Activated naive CD8-positive, alpha-beta T cell treated with anti-CD3 and anti-CD28 coated beads, Interleukin-2, amount 10 ng/mL, durations not matched to agents 7 days and 5 days (primary cell): Measurements from ENCODE around the gene CALML4. TPM values are rescaled to one million over a fixed set of nuclear protein-coding genes. Genes with fewer than 3 reads are reported as not detected.
"Not testable (repeated sequence)": the region's sequence is repeated elsewhere in the genome, so short reads cannot be mapped to it uniquely, and the experiment has no call there.

Source experiments
- ATAC-seq: fragments of 150-1000 bp; cut with Tn5 transposase; one replicate; pipeline ENCODE4 v1.10.0; 2021; ENCODE audit warnings: low read depth, moderate library complexity
- POLR2A ChIA-PET: fragments of 350-600 bp; sonication (Branson Sonifier 250); formaldehyde crosslinking; loops from one replicate; lab custom pipeline; 2021; ENCODE audit warnings: antibody characterized with exemption; lab: Charles Lee
- DNase-seq: peaks from one replicate; pipeline ENCODE4 v3.0.0; 2021
- H3K27ac Mint-ChIP-seq: one replicate; pipeline ENCODE4 v1.8.0; 2022; ENCODE audit warnings: mild to moderate bottlenecking, mixed read lengths
- H3K27me3 Mint-ChIP-seq: one replicate; pipeline ENCODE4 v1.8.0; 2022; ENCODE audit warnings: mild to moderate bottlenecking, moderate library complexity, mixed read lengths
- H3K36me3 Mint-ChIP-seq: one replicate; pipeline ENCODE4 v1.8.0; 2021; ENCODE audit warnings: mild to moderate bottlenecking, mixed read lengths
- H3K4me1 Mint-ChIP-seq: one replicate; pipeline ENCODE4 v1.8.0; 2021; ENCODE audit warnings: mixed read lengths
- H3K4me3 Mint-ChIP-seq: one replicate; pipeline ENCODE4 v1.8.0; 2022; ENCODE audit warnings: mild to moderate bottlenecking, moderate library complexity, mixed read lengths
- H3K9me3 Mint-ChIP-seq: one replicate; pipeline ENCODE4 v1.8.0; 2021; ENCODE audit warnings: mixed read lengths
- total RNA-seq, 2 experiments: library from RNA; stranded (reverse); gene quantifications; one replicate each; pipeline ENCODE4 v1.2.3, GENCODE V29; 2021

CALML4 gene
- total RNA-seq, 2 experiments from 2014 or later = 10.3 to 12.2 TPM

DNA sequence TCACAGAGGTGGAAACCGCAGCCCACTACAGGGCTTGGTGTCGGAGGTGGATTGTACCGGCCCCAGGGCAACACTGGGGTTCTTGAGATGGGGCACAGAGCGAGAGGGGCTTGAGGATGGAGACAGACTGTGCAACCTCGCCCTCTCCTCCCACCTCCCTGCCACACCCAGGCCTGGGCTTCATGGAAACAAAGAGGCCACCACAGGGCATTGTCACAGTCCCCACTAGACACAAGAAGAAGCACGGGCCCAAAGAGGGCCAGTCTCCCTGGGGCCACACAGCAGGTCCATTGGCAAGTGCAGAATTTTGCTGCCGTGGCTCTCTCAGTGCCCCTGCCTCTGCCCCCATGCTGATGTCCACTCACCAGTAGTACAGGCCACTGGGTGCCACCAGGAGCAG, 4.1 kb upstream of the CALML4 start:
- peak overlapping the region; percentile 55 for H3K4me3 Mint-ChIP-seq
- H3K9me3 Mint-ChIP-seq = no peaks in the 10 kb centered on the region
- H3K4me1 Mint-ChIP-seq = peaks cover 21% of the 10 kb centered on the region
- no peak for DNase-seq
- POLR2A ChIA-PET = no interaction called here
- H3K27me3 Mint-ChIP-seq = no peaks in the 10 kb centered on the region
- no peak for ATAC-seq
- H3K27ac Mint-ChIP-seq = peak overlapping the region; percentile 86
- peaks cover 3% of the 10 kb centered on the region for H3K36me3 Mint-ChIP-seq

DNA sequence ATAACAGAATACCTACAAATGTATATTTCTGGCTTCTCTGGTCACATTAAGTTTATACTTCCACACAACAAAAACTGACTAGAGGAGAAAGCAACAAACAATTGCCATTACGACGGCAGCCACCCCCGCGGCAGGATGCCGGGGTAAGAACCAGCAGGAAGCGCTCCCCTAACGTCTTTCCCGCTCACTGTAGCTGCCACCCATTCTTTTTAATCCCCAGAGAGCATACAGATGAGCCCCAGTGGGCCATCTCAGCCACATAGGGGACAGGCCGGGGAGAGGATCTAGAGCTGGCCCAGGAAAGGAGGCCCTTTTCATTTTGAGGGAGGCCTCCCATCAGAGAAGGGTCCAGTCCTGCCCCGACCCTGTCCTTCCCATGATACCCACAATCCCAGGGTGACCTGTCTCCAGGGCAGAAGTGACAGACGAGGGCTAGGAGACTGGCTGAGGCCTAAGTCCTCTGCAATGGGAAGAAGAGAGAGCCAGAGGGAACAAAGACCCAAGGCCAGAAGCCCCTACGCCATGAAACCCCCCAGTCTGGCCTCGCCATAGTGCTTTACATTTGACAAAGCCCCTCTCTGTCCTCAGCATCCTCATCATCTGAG, 3.6 kb upstream of the CALML4 start:
- Mint-ChIP-seq H3K4me1 (peaks cover 21% of the 10 kb centered on the region), H3K36me3 (peaks cover 3% of the 10 kb centered on the region), H3K27me3 (no peaks in the 10 kb centered on the region), H3K9me3 (no peaks in the 10 kb centered on the region), H3K27ac (peak overlapping the region; percentile 86), H3K4me3 (peak overlapping the region; percentile 54)
- ATAC-seq (peak; percentile 30), DNase-seq (no peak)
- POLR2A ChIA-PET = no interaction called here

- Mint-ChIP-seq H3K36me3 (peaks cover 3% of the 10 kb centered on the region), H3K4me1 (peaks cover 25% of the 10 kb centered on the region), H3K4me3 (peak overlapping the region; percentile 44), H3K27ac (peak overlapping the region; percentile 19), H3K27me3 (no peaks in the 10 kb centered on the region), H3K9me3 (no peaks in the 10 kb centered on the region)
- POLR2A ChIA-PET = no interaction called here
- DNase-seq = no peak
- ATAC-seq = no peak
Observed at GRCh38 chr15:68208136-68208535, 3.0 kb upstream of the CALML4 start.

GRCh38 chr15:68207176-68207935, 2.2 kb upstream of the CALML4 start:
- no peaks in the 10 kb centered on the region for H3K27me3 Mint-ChIP-seq
- ATAC-seq = no peak
- H3K36me3 Mint-ChIP-seq = peaks cover 3% of the 10 kb centered on the region
- no peak for DNase-seq
- H3K4me3 Mint-ChIP-seq = no peak overlapping the region
- H3K4me1 Mint-ChIP-seq = peaks cover 25% of the 10 kb centered on the region
- peak overlapping the region; percentile 30 for H3K27ac Mint-ChIP-seq
- H3K9me3 Mint-ChIP-seq = no peaks in the 10 kb centered on the region
- POLR2A ChIA-PET = interaction anchor here (1.0 kb wide), 1 partner anchor 21 kb away, joined by 3 read pairs; no protein-coding TSS in a partner anchor

- ATAC-seq (no peak), DNase-seq (no peak)
- H3K27me3 Mint-ChIP-seq = no peaks in the 10 kb centered on the region
- H3K27ac Mint-ChIP-seq = no peak overlapping the region
- peaks cover 25% of the 10 kb centered on the region for H3K4me1 Mint-ChIP-seq
- POLR2A ChIA-PET = interaction anchor here (0.9 to 1.0 kb wide), 2 partner anchors 22 to 71 kb away, joined by 3 to 4 read pairs; partner anchors contain the start of gene FEM1B
- peaks cover 3% of the 10 kb centered on the region for H3K36me3 Mint-ChIP-seq
- no peaks in the 10 kb centered on the region for H3K9me3 Mint-ChIP-seq
- no peak overlapping the region for H3K4me3 Mint-ChIP-seq
Observed at GRCh38 chr15:68206711-68207151, 1.6 kb upstream of the CALML4 start.

GRCh38 chr15:68205954-68206539, 915 bp upstream of the CALML4 start:
- Mint-ChIP-seq H3K4me1 (peaks cover 25% of the 10 kb centered on the region), H3K27ac (peak overlapping the region; percentile 54), H3K4me3 (peak overlapping the region; percentile 40), H3K9me3 (no peaks in the 10 kb centered on the region), H3K27me3 (no peaks in the 10 kb centered on the region), H3K36me3 (peaks cover 3% of the 10 kb centered on the region)
- POLR2A ChIA-PET = interaction anchor here (0.9 kb wide), 1 partner anchor 71 kb away, joined by 4 read pairs; the partner anchor contains the start of gene FEM1B
- no peak for ATAC-seq
- no peak for DNase-seq

- peak overlapping the region; percentile 54 for H3K27ac Mint-ChIP-seq
- ATAC-seq = no peak
- H3K4me1 Mint-ChIP-seq = peaks cover 25% of the 10 kb centered on the region
- POLR2A ChIA-PET = interaction anchor here (0.9 kb wide), 1 partner anchor 72 kb away, joined by 4 read pairs; the partner anchor contains the start of gene FEM1B
- H3K4me3 Mint-ChIP-seq = peak overlapping the region; percentile 40
- H3K36me3 Mint-ChIP-seq = peaks cover 3% of the 10 kb centered on the region
- no peaks in the 10 kb centered on the region for H3K9me3 Mint-ChIP-seq
- no peaks in the 10 kb centered on the region for H3K27me3 Mint-ChIP-seq
- no peak for DNase-seq
Observed at GRCh38 chr15:68205558-68205944, 419 bp upstream of the CALML4 start.

DNA sequence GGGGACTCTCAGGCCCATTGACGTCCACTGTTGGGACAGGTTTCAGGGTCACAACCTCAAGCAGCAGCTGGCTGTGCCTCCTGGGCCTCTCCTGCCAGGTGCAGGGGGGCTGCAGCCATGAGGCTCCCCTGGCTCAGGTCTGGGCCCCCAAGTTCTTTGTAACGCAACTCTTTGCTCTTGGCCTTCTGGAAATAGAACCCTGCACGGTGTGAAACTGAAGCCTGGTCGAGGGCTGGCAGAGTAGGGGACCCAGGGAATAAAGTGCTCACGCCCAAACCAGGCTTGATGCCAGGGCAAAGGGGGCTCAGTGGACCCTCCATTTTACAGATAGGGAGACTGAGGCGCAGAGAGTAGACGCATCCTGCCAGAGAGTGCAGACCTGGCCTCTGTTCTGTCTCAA, 771 bp downstream of the CALML4 start:
- no peak overlapping the region for H3K27ac Mint-ChIP-seq
- POLR2A ChIA-PET = no interaction called here
- H3K27me3 Mint-ChIP-seq = no peaks in the 10 kb centered on the region
- no peaks in the 10 kb centered on the region for H3K9me3 Mint-ChIP-seq
- H3K4me3 Mint-ChIP-seq = no peak overlapping the region
- peaks cover 6% of the 10 kb centered on the region for H3K36me3 Mint-ChIP-seq
- peaks cover 17% of the 10 kb centered on the region for H3K4me1 Mint-ChIP-seq
- no peak for DNase-seq
- no peak for ATAC-seq

- no peak overlapping the region for H3K27ac Mint-ChIP-seq
Observed at GRCh38 chr15:68203956-68204355, 1.2 kb downstream of the CALML4 start.

DNA sequence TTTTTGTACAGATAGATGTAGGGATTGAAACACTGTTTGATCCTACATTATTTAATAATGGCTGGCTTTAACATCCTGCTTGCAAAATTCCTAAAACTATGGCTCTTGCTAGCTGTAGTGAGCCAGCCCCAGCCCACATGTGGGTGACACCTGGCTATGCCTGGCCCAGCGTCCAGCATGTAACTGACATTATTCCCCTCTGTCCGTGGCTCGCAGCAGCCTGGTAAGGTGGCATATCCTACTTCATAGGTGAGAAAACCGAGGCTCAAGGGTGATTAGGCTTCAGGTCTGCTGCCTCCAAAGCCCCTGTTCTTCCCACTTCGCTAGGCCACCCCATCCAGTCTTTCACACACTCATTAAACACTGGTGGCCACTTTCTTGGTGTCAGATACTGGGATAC, 1.6 kb downstream of the CALML4 start:
- peaks cover 6% of the 10 kb centered on the region for H3K36me3 Mint-ChIP-seq
- POLR2A ChIA-PET = no interaction called here
- H3K27ac Mint-ChIP-seq = no peak overlapping the region
- ATAC-seq = no peak
- peaks cover 9% of the 10 kb centered on the region for H3K4me1 Mint-ChIP-seq
- H3K4me3 Mint-ChIP-seq = no peak overlapping the region
- H3K27me3 Mint-ChIP-seq = no peaks in the 10 kb centered on the region
- no peaks in the 10 kb centered on the region for H3K9me3 Mint-ChIP-seq
- no peak for DNase-seq

More at GRCh38 chr15:68203956-68204355, 1.2 kb downstream of the CALML4 start:
- POLR2A ChIA-PET = no interaction called here
- ATAC-seq (no peak), DNase-seq (no peak)
- H3K4me1 Mint-ChIP-seq = peaks cover 13% of the 10 kb centered on the region
- H3K27me3 Mint-ChIP-seq = no peaks in the 10 kb centered on the region
- H3K36me3 Mint-ChIP-seq = peaks cover 6% of the 10 kb centered on the region
- H3K9me3 Mint-ChIP-seq = no peaks in the 10 kb centered on the region
- H3K4me3 Mint-ChIP-seq = no peak overlapping the region

GRCh38 chr15:68202994-68203393, 2.1 kb downstream of the CALML4 start:
- H3K4me1 Mint-ChIP-seq, H3K9me3 Mint-ChIP-seq, H3K27ac Mint-ChIP-seq, H3K36me3 Mint-ChIP-seq, H3K4me3 Mint-ChIP-seq, ATAC-seq, H3K27me3 Mint-ChIP-seq, POLR2A ChIA-PET, DNase-seq: not testable (repeated sequence)

DNA sequence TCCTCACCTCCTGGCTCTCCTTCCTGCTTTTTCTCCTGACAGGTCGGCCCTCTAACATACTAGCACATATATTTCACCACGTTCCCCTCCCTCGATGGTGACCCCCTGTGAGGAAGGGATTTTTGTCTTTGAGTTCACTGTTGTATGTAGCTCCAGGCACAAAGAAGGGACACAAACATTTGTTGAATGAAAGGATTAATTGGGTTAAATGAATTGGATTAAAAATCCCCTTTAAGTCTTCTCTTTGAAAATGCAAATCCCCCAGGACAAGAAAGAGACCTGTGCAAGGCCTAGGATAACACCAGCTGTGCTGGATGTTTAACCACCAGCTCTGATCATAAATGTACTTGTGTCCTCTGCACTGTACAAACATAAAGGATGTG, 3.3 kb downstream of the CALML4 start:
- ATAC-seq = no peak

DNA sequence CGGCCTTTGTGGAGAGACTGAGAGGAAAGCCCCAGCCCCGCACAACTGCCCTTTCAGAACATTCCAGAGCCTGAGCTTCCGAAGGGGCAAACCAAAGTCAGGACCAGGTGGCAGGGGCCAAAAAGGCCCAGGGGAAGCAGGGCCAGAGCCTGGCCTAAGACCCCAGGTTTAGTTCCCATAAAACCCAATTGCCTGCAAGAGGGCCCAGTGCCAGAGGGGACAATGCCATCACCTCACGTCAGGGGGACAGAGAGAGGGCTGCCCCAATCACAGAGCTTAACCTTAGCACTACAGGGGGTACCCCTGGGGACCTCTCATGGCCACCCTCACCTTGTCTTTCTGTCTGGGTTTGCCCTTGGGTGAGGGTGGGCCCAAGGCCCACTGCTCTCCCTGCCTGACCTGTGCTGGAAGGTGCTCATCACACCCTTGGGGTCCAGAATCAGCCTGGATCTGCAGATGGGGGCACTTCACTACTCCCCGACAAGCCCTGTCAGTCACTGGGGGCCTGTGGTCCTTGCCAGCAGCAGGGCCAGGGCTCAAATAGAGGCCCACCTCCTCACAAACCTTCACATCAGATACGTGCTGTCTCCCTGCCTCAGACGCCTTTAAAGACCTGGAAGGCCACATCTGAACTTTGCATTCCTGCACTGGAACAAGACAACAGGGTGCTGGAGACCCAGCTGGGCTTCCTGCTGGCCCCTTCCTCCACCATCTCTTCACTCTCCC, 3.8 kb downstream of the CALML4 start:
- DNase-seq (no peak), ATAC-seq (no peak)
- Mint-ChIP-seq H3K36me3 (peaks cover 8% of the 10 kb centered on the region), H3K27me3 (no peaks in the 10 kb centered on the region), H3K4me3 (no peak overlapping the region), H3K4me1 (peaks cover 5% of the 10 kb centered on the region), H3K27ac (peak overlapping the region; percentile 21), H3K9me3 (no peaks in the 10 kb centered on the region)
- POLR2A ChIA-PET = no interaction called here

More for the DNA sequence above, 3.3 kb downstream of the CALML4 start:
- no peak overlapping the region for H3K4me3 Mint-ChIP-seq
- H3K9me3 Mint-ChIP-seq = no peaks in the 10 kb centered on the region
- no peak for DNase-seq
- H3K36me3 Mint-ChIP-seq = peaks cover 8% of the 10 kb centered on the region
- H3K4me1 Mint-ChIP-seq = peaks cover 5% of the 10 kb centered on the region
- POLR2A ChIA-PET = no interaction called here
- H3K27me3 Mint-ChIP-seq = no peaks in the 10 kb centered on the region
- H3K27ac Mint-ChIP-seq = peak overlapping the region; percentile 21
